WTC11 (cell line): Measurements from ENCODE around the gene GIMAP2. TPM values are rescaled to one million over a fixed set of nuclear protein-coding genes. Genes with fewer than 3 reads are reported as not detected.

Source experiments
- ATAC-seq: fragments of 200-7000 bp; cut with Tn5 transposase; 2 replicates; pipeline ENCODE4 v1.10.0; 2021; ENCODE audit warnings: mild to moderate bottlenecking, moderate library complexity
- CTCF ChIA-PET: fragments of 300-600 bp; sonication (Branson Sonifier 250); formaldehyde crosslinking; loops from one replicate; lab custom pipeline; 2021; ENCODE audit warnings: antibody characterized with exemption; lab: Charles Lee
- POLR2A ChIA-PET: fragments of 350-600 bp; sonication (Branson Sonifier 250); formaldehyde crosslinking; loops from one replicate; lab custom pipeline; 2021; ENCODE audit warnings: antibody characterized with exemption; lab: Charles Lee
- DNase-seq: peaks from one replicate; pipeline ENCODE4 v3.0.0; 2021; ENCODE audit warnings: low spot score
- H3K27ac Mint-ChIP-seq: 2 replicates; pipeline ENCODE4 v1.8.0; 2021; ENCODE audit warnings: mixed read lengths
- H3K27me3 Mint-ChIP-seq: 2 replicates; pipeline ENCODE4 v1.8.0; 2021; ENCODE audit warnings: low read depth, mild to moderate bottlenecking, moderate library complexity, mixed read lengths
- H3K36me3 Mint-ChIP-seq: 2 replicates; pipeline ENCODE4 v1.8.0; 2021; ENCODE audit warnings: mixed read lengths
- H3K4me1 Mint-ChIP-seq: 2 replicates; pipeline ENCODE4 v1.8.0; 2022; ENCODE audit warnings: mixed read lengths
- H3K4me3 Mint-ChIP-seq: 2 replicates; pipeline ENCODE4 v1.8.0; 2021; ENCODE audit warnings: mild to moderate bottlenecking, moderate library complexity, mixed read lengths
- H3K9me3 Mint-ChIP-seq: 2 replicates; pipeline ENCODE4 v1.8.0; 2021; ENCODE audit warnings: mixed read lengths
- AFF4 ChIP-seq: sonication (generic); formaldehyde crosslinking; IDR thresholded peaks from 2 replicates; pipeline ENCODE4 v1.8.1; 2023; ENCODE audit warnings: mild to moderate bottlenecking, missing genetic modification reagents, borderline replicate concordance
- CBFB ChIP-seq: sonication (generic); formaldehyde crosslinking; IDR thresholded peaks from 2 replicates; pipeline ENCODE4 v1.8.1; 2022; ENCODE audit warnings: mild to moderate bottlenecking, low read depth, missing genetic modification reagents
- ERG ChIP-seq: fragments of 250-450 bp; sonication (Bioruptor Pico); IDR thresholded peaks from 2 replicates; pipeline ENCODE4 v1.8.0; 2021; ENCODE audit warnings: mild to moderate bottlenecking
- FOXJ3 ChIP-seq: sonication (generic); formaldehyde crosslinking; IDR thresholded peaks from 2 replicates; pipeline ENCODE4 v1.9.0; 2021; ENCODE audit warnings: missing genetic modification reagents, mild to moderate bottlenecking, borderline replicate concordance
- GRHL2 ChIP-seq: fragments of 250-450 bp; sonication (Bioruptor Pico); IDR thresholded peaks from 2 replicates; pipeline ENCODE4 v1.8.0; 2022; ENCODE audit warnings: mild to moderate bottlenecking, moderate library complexity; ENCODE audit not compliant: insufficient replicate concordance, severe bottlenecking
- NFYB ChIP-seq: sonication (generic); formaldehyde crosslinking; conservative IDR thresholded peaks from 2 replicates; pipeline ENCODE4 v1.8.0; 2022; ENCODE audit warnings: low read depth, missing genetic modification reagents
- STAT6 ChIP-seq: sonication (generic); formaldehyde crosslinking; conservative IDR thresholded peaks from 2 replicates; pipeline ENCODE4 v1.8.1; 2023; ENCODE audit warnings: mild to moderate bottlenecking, low read depth, missing genetic modification reagents, moderate library complexity
- TEAD4 ChIP-seq: sonication (generic); formaldehyde crosslinking; IDR thresholded peaks from 2 replicates; pipeline ENCODE4 v1.8.0; 2022; ENCODE audit warnings: mild to moderate bottlenecking, missing genetic modification reagents
- ZBTB43 ChIP-seq: sonication (generic); formaldehyde crosslinking; IDR thresholded peaks from 2 replicates; pipeline ENCODE4 v1.8.1; 2023; ENCODE audit warnings: mild to moderate bottlenecking, missing genetic modification reagents
- ZNF121 ChIP-seq: sonication (generic); formaldehyde crosslinking; IDR thresholded peaks from 2 replicates; pipeline ENCODE4 v1.8.0; 2023; ENCODE audit warnings: missing genetic modification reagents
- ZNF232 ChIP-seq: sonication (generic); formaldehyde crosslinking; IDR thresholded peaks from 2 replicates; pipeline ENCODE4 v1.8.0; 2022; ENCODE audit warnings: mild to moderate bottlenecking, missing genetic modification reagents
- ZNF281 ChIP-seq: sonication (generic); formaldehyde crosslinking; IDR thresholded peaks from 2 replicates; pipeline ENCODE4 v1.8.0; 2023; ENCODE audit warnings: mild to moderate bottlenecking, missing genetic modification reagents
- ZNF512 ChIP-seq: sonication (generic); formaldehyde crosslinking; IDR thresholded peaks from 2 replicates; pipeline ENCODE4 v1.8.1; 2022; ENCODE audit warnings: missing genetic modification reagents, borderline replicate concordance
- total RNA-seq: library from RNA; stranded (reverse); gene quantifications from 3 replicates; pipeline ENCODE4 v1.2.3, GENCODE V29; 2021

Gene GIMAP2
- total RNA-seq, 1 experiment from 2014 or later, result 0.15 TPM

- H3K9me3 Mint-ChIP-seq, result peaks cover 34% of the 10 kb centered on the region
Measured at GRCh38 chr7:150695654-150696053, 10.1 kb downstream of the GIMAP2 start.

GRCh38 chr7:150703209-150703608 lies 17.7 kb downstream of the GIMAP2 start:
- TF ChIP-seq ZBTB43 (CRISPR knock-in tag) (no peak), ZNF281 (no peak), ZNF121 (CRISPR knock-in tag) (no peak), ZNF512 (CRISPR knock-in tag) (no peak), NFYB (CRISPR knock-in tag) (no peak), AFF4 (CRISPR knock-in tag) (no peak), STAT6 (CRISPR knock-in tag) (no peak), FOXJ3 (no peak), ZNF232 (CRISPR knock-in tag) (no peak), CBFB (no peak)
- peaks cover 36% of the 10 kb centered on the region for H3K36me3 Mint-ChIP-seq
- H3K4me1 Mint-ChIP-seq, result no peaks in the 10 kb centered on the region
- POLR2A ChIA-PET, result no interaction called here
- no peak for ATAC-seq
- H3K27me3 Mint-ChIP-seq, result peaks cover 64% of the 10 kb centered on the region
- peaks cover 79% of the 10 kb centered on the region for H3K9me3 Mint-ChIP-seq
- H3K4me3 Mint-ChIP-seq, result no peak overlapping the region
- CTCF ChIA-PET, result no interaction called here
- H3K27ac Mint-ChIP-seq, result no peak overlapping the region
- DNase-seq, result no peak

More at GRCh38 chr7:150695654-150696053, 10.1 kb downstream of the GIMAP2 start:
- ATAC-seq (no peak), DNase-seq (no peak)
- Mint-ChIP-seq H3K36me3 (no peaks in the 10 kb centered on the region), H3K4me1 (no peaks in the 10 kb centered on the region), H3K4me3 (no peak overlapping the region), H3K27me3 (peaks cover 71% of the 10 kb centered on the region), H3K27ac (no peak overlapping the region)
- POLR2A ChIA-PET, result no interaction called here
- CTCF ChIA-PET, result no interaction called here
- TF ChIP-seq GRHL2 (CRISPR knock-in tag) (no peak), TEAD4 (CRISPR knock-in tag) (no peak), ERG (no peak)
